GM12878 (cell line): ENCODE results near the gene CLSTN2. TPM values are rescaled to one million over a fixed set of nuclear protein-coding genes. Genes with fewer than 3 reads are reported as not detected.

Experiments used
- ATAC-seq: fragments of 200-7000 bp; cut with Tn5 transposase; 3 replicates; pipeline ENCODE4 v1.9.1; 2020; ENCODE audit warnings: mild to moderate bottlenecking, moderate library complexity
- BruUV-seq: library from RNA; stranded (reverse); fragments of 400-500 nt; replicated peaks from 2 replicates; lab custom pipeline; 2021; lab: Mats Ljungman, UMichigan
- CTCF ChIA-PET: fragments of 300-600 bp; sonication (Branson Sonifier 250); formaldehyde crosslinking; extraction: SDS; loops from one replicate; lab custom pipeline; 2021; ENCODE audit warnings: inconsistent platforms; lab: Yijun Ruan, JAX
- POLR2A ChIA-PET: fragments of 350-600 bp; formaldehyde crosslinking; extraction: SDS; loops from one replicate; lab custom pipeline; 2021; ENCODE audit warnings: inconsistent platforms; lab: Charles Lee
- RAD21 ChIA-PET: fragments of 300-600 bp; sonication (Branson Sonifier 250); formaldehyde crosslinking; loops from one replicate; lab custom pipeline; 2023; ENCODE audit warnings: antibody characterized with exemption; ENCODE audit not compliant: unreplicated experiment; lab: Charles Lee
- SMC1A ChIA-PET: fragments of 300-600 bp; sonication (Branson Sonifier 250); formaldehyde crosslinking; loops from one replicate; lab custom pipeline; 2023; ENCODE audit not compliant: unreplicated experiment, uncharacterized antibody; lab: Charles Lee
- DNase-seq: peaks from one replicate; pipeline ENCODE4 v3.0.0-alpha.2; 2011; ENCODE audit warnings: low read depth, low spot score
- FAIRE-seq: peaks from 3 replicates; lab custom pipeline; 2011; peaks lifted over from hg19 to GRCh38; lab: Jason Lieb, UNC
- H2AFZ ChIP-seq: 2 replicates; pipeline ENCODE4 v1.6.0; 2011; ENCODE audit warnings: low read depth, low read length, control low read depth; ENCODE audit not compliant: control insufficient read depth
- H3K27ac ChIP-seq: 2 replicates; pipeline ENCODE4 v1.5.1; 2011; ENCODE audit warnings: control low read depth; ENCODE audit not compliant: control insufficient read depth, insufficient read depth
- H3K27me3 ChIP-seq, 2 experiments: replicated peaks in 1 of 2; 2 replicates each; pipeline versions ENCODE4 v1.6.0 to v1.6.1; 2011; ENCODE audit warnings: low read length in 1 of 2; ENCODE audit not compliant: control insufficient read depth in 2 of 2, insufficient read depth in 2 of 2
- H3K36me3 ChIP-seq, 2 experiments: 2 replicates each; pipeline ENCODE4 v1.5.1; 2011; ENCODE audit warnings: low read length in 1 of 2; ENCODE audit not compliant: control insufficient read depth in 2 of 2, insufficient read depth in 2 of 2
- H3K4me1 ChIP-seq: 2 replicates; pipeline ENCODE4 v1.6.1; 2011; ENCODE audit warnings: mild to moderate bottlenecking, low read length, moderate library complexity, mixed read lengths; ENCODE audit not compliant: control insufficient read depth, insufficient read depth
- H3K4me2 ChIP-seq: 2 replicates; pipeline ENCODE4 v1.6.0; 2011; ENCODE audit warnings: control low read depth; ENCODE audit not compliant: control insufficient read depth, insufficient read depth
- H3K4me3 ChIP-seq: fragments of 200-600 bp; sonication (generic); 2 replicates; pipeline ENCODE4 v1.5.1; 2016
- H3K79me2 ChIP-seq: 2 replicates; pipeline ENCODE4 v1.6.0; 2011; ENCODE audit warnings: low read length; ENCODE audit not compliant: control insufficient read depth, insufficient read depth
- H3K9ac ChIP-seq: 2 replicates; pipeline ENCODE4 v1.8.0; 2011; ENCODE audit warnings: low read length, control low read depth, mixed read lengths; ENCODE audit not compliant: control insufficient read depth, insufficient read depth
- H3K9me3 ChIP-seq: replicated peaks from 3 replicates; pipeline ENCODE4 v1.5.1; 2011; ENCODE audit warnings: mild to moderate bottlenecking, low read length; ENCODE audit not compliant: control insufficient read depth, insufficient read depth
- H4K20me1 ChIP-seq: 2 replicates; pipeline ENCODE4 v1.6.0; 2011; ENCODE audit not compliant: control insufficient read depth, insufficient read depth
- IRF4 ChIP-seq: IDR thresholded peaks from 2 replicates; pipeline ENCODE4 v1.6.1; 2011; ENCODE audit warnings: low read depth, low read length
- MEF2B ChIP-seq: fragments of 450-650 bp; IDR thresholded peaks from 2 replicates; pipeline ENCODE4 v1.6.1; 2018; ENCODE audit warnings: mild to moderate bottlenecking, moderate library complexity; ENCODE audit not compliant: partially characterized antibody, poor library complexity, severe bottlenecking
- NR2F1 ChIP-seq: fragments of 450-650 bp; conservative IDR thresholded peaks from 2 replicates; pipeline ENCODE4 v1.6.1; 2017; ENCODE audit warnings: mild to moderate bottlenecking
- POLR2AphosphoS2 ChIP-seq: IDR thresholded peaks from 2 replicates; pipeline ENCODE4 v1.6.1; 2011; ENCODE audit warnings: low read depth, mild to moderate bottlenecking, low read length, improper control_type of control experiment, moderate library complexity
- REST ChIP-seq: IDR thresholded peaks from 2 replicates; pipeline ENCODE4 v1.6.1; 2012; ENCODE audit warnings: mild to moderate bottlenecking, low read depth, low read length
- SMC3 ChIP-seq: IDR thresholded peaks from 2 replicates; pipeline ENCODE4 v1.6.1; 2011; ENCODE audit warnings: low read length, improper control_type of control experiment, borderline replicate concordance
- TAF1 ChIP-seq: IDR thresholded peaks from 2 replicates; pipeline ENCODE4 v1.6.1; 2011; ENCODE audit warnings: mild to moderate bottlenecking, low read depth, low read length, borderline replicate concordance
- YBX1 ChIP-seq: fragments of 450-650 bp; IDR thresholded peaks from 2 replicates; pipeline ENCODE4 v1.6.1; 2016; ENCODE audit warnings: antibody characterized with exemption
- ZNF274 ChIP-seq: IDR thresholded peaks from one replicate; pipeline ENCODE4 v1.8.0; 2011; ENCODE audit not compliant: insufficient read length, insufficient read depth
- ZZZ3 ChIP-seq: IDR thresholded peaks from 2 replicates; pipeline ENCODE4 v1.6.1; 2011; ENCODE audit warnings: low read depth; ENCODE audit not compliant: control insufficient read depth, insufficient read length
- WGBS: methylation state at CpG from one replicate; pipeline ENCODE4 v1.1.6; 2016; ENCODE audit warnings: low lambda C conversion rate; ENCODE audit not compliant: insufficient replicate concordance, insufficient coverage; ENCODE audit errors: missing lambda C conversion rate; 5-methylcytosine and 5-hydroxymethylcytosine counted together
- in situ Hi-C: fragments of 300-500 bp; cut with MboI; formaldehyde crosslinking; loops from 9 replicates; pipeline ENCODE4 v1.14.3; 2018; ENCODE audit warnings: mixed read lengths
- intact Hi-C: fragments of 100-400 bp; cut with micrococcal nuclease; formaldehyde crosslinking; loops from one replicate; pipeline ENCODE4 v1.14.2; 2022; ENCODE audit not compliant: unreplicated experiment
- polyA plus RNA-seq, 11 experiments: library from polyadenylated mRNA; depleted of rRNA in 4 of 11; unstranded in 6 of 11; stranded (reverse) in 5 of 11; fragments of >200 nt; fragmentation: Nextera tagmentation in 4 of 11; fragmentation: Illumina TruSeq in 1 of 11; extraction: Ambion mirVana in 4 of 11; extraction: Trizol in 1 of 11; gene quantifications; 1 replicate in 1 of 11; 2 replicates in 10 of 11; pipeline versions ENCODE4 v1.2.1 to v1.2.3, GENCODE V29; 2011 to 2016; ENCODE audit warnings: inconsistent platforms in 2 of 11, missing spikeins in 2 of 11, low read depth in 1 of 11
- total RNA-seq, 4 experiments: library from RNA; depleted of rRNA in 3 of 4; stranded (reverse); fragments of >200 nt in 3 of 4; fragmentation: Illumina TruSeq in 1 of 4; extraction: Trizol in 1 of 4; gene quantifications; 2 replicates each; pipeline versions ENCODE4 v1.2.1 to v1.2.3, GENCODE V29; 2013 to 2021
- TF ChIP-seq, protein P1 (sequence below): fragments of 450-650 bp; IDR thresholded peaks from 2 replicates; pipeline ENCODE4 v1.6.1; 2018; ENCODE audit warnings: borderline replicate concordance, mild to moderate bottlenecking; ENCODE audit not compliant: partially characterized antibody
- TF ChIP-seq, protein P2 (sequence below): IDR thresholded peaks from 2 replicates; pipeline ENCODE4 v1.6.1; 2012; ENCODE audit warnings: low read depth, low read length, improper control_type of control experiment

CLSTN2 gene
- total and polyA plus RNA-seq, 10 of the 15 experiments (the other 5 are each of a cell fraction or from before 2014, with no cell fraction given): under 0.01 to 0.10 (median under 0.01) TPM; not detected in 5

- no peak overlapping the region for H3K4me3 ChIP-seq
- ChIA-PET CTCF (no interaction called here), RAD21 (no interaction called here), POLR2A (no interaction called here), SMC1A (no interaction called here)
- no peaks in the 10 kb centered on the region for H3K9me3 ChIP-seq
- no peak overlapping the region for H3K9ac ChIP-seq
- BruUV-seq: no TSS peak
- H3K36me3 ChIP-seq: no peaks in the 10 kb centered on the region
- no peaks in the 10 kb centered on the region for H3K79me2 ChIP-seq
- ATAC-seq (no peak), DNase-seq (no peak), FAIRE-seq (no peak)
- TF ChIP-seq, protein P1, sequence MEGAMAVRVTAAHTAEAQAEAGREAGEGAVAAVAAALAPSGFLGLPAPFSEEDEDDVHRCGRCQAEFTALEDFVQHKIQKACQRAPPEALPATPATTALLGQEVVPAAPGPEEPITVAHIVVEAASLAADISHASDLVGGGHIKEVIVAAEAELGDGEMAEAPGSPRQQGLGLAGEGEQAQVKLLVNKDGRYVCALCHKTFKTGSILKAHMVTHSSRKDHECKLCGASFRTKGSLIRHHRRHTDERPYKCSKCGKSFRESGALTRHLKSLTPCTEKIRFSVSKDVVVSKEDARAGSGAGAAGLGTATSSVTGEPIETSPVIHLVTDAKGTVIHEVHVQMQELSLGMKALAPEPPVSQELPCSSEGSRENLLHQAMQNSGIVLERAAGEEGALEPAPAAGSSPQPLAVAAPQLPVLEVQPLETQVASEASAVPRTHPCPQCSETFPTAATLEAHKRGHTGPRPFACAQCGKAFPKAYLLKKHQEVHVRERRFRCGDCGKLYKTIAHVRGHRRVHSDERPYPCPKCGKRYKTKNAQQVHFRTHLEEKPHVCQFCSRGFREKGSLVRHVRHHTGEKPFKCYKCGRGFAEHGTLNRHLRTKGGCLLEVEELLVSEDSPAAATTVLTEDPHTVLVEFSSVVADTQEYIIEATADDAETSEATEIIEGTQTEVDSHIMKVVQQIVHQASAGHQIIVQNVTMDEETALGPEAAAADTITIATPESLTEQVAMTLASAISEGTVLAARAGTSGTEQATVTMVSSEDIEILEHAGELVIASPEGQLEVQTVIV: no peak
- no peak for TF ChIP-seq IRF4
- no peak for TF ChIP-seq POLR2AphosphoS2
- TF ChIP-seq SMC3: no peak
- TF ChIP-seq, protein P2, sequence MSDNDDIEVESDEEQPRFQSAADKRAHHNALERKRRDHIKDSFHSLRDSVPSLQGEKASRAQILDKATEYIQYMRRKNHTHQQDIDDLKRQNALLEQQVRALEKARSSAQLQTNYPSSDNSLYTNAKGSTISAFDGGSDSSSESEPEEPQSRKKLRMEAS: no peak
- TF ChIP-seq MEF2B: no peak
- TF ChIP-seq ZNF274: no peak
- TF ChIP-seq ZZZ3: no peak
- no peak for TF ChIP-seq YBX1
- no peak for TF ChIP-seq TAF1
- no peak for TF ChIP-seq REST
- no peak for TF ChIP-seq NR2F1
- H2AFZ ChIP-seq: no peak overlapping the region
- H3K27ac ChIP-seq: no peak overlapping the region
- in situ Hi-C loops (no loop called here), intact Hi-C loops (loop anchor here (10.0 kb wide), 1 partner anchor 304 kb away; no protein-coding TSS in a partner anchor)
- H3K4me2 ChIP-seq: no peak overlapping the region
- no peaks in the 10 kb centered on the region for H3K4me1 ChIP-seq
- H4K20me1 ChIP-seq: no peaks in the 10 kb centered on the region
- H3K27me3 ChIP-seq: peaks cover 0 to 1% of the 10 kb centered on the region in 2 experiments; a peak in 1 of 4 replicates
- WGBS: 42% methylated on average over 7 of the region's 7 CpGs
Observed at GRCh38 chr3:140430494-140430893, 495.5 kb downstream of the CLSTN2 start.
